Astrocyte of the spinal cord (primary cell): ENCODE data around the gene SP8.
A peak's percentile ranks its signal among the peaks of the same experiment; 100 is the strongest.

ENCODE experiments used
- DNase-seq: peaks from one replicate; pipeline ENCODE4 v3.0.0; 2011; ENCODE audit warnings: low read depth, low spot score
- H3K4me3 ChIP-seq: 2 replicates; pipeline ENCODE4 v1.5.1; 2011; ENCODE audit warnings: low read depth, mild to moderate bottlenecking, low read length, moderate library complexity
- in situ Hi-C: cut with HindIII; loops from 2 replicates; pipeline ENCODE4 v1.10.0; 2017; ENCODE audit warnings: low sequenced_read_pairs
- TF ChIP-seq, protein P1 (sequence below): IDR thresholded peaks from 2 replicates; pipeline ENCODE4 v1.5.1; 2012; ENCODE audit warnings: low read depth, mild to moderate bottlenecking, low read length, inconsistent platforms

SP8 gene

DNA sequence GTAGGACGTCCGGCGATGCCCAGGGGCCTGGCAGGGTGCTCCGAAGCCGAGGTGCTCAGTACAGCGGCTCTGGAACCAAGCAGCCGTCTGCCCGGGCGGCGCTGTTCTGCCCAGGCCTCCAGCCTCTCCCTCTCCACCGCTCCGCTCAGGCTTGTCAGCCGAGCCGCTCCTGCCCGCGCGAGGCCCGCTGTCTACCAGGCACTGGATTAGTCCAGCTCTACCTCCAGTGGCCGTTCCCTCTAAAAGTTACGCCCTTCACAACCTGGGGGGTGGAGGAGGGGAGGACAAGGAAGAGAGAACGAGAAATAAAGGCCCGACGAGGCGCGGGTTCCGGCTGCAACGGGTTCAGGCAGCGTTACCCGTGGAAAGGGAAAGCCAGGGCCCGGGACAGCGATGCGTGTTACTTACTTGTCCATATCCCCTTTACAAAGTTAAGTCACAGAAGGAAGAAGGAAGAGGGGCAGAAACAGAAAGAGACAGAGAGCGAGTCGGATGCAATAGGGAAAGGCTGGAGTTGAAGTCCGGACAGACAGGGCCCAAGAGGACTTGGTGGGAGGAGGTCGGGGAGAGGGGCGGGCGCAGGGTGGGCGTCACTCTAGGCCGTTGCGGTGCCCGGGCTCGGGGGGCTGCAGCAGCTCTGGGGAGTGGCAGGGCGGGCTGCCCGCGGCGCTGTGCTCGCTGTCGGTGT, 2.8 kb downstream of the SP8 start:
- TF ChIP-seq, protein P1, sequence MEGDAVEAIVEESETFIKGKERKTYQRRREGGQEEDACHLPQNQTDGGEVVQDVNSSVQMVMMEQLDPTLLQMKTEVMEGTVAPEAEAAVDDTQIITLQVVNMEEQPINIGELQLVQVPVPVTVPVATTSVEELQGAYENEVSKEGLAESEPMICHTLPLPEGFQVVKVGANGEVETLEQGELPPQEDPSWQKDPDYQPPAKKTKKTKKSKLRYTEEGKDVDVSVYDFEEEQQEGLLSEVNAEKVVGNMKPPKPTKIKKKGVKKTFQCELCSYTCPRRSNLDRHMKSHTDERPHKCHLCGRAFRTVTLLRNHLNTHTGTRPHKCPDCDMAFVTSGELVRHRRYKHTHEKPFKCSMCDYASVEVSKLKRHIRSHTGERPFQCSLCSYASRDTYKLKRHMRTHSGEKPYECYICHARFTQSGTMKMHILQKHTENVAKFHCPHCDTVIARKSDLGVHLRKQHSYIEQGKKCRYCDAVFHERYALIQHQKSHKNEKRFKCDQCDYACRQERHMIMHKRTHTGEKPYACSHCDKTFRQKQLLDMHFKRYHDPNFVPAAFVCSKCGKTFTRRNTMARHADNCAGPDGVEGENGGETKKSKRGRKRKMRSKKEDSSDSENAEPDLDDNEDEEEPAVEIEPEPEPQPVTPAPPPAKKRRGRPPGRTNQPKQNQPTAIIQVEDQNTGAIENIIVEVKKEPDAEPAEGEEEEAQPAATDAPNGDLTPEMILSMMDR: no peak
- H3K4me3 ChIP-seq: no peak overlapping the region
- in situ Hi-C loops: no loop called here
- no peak for DNase-seq

DNA sequence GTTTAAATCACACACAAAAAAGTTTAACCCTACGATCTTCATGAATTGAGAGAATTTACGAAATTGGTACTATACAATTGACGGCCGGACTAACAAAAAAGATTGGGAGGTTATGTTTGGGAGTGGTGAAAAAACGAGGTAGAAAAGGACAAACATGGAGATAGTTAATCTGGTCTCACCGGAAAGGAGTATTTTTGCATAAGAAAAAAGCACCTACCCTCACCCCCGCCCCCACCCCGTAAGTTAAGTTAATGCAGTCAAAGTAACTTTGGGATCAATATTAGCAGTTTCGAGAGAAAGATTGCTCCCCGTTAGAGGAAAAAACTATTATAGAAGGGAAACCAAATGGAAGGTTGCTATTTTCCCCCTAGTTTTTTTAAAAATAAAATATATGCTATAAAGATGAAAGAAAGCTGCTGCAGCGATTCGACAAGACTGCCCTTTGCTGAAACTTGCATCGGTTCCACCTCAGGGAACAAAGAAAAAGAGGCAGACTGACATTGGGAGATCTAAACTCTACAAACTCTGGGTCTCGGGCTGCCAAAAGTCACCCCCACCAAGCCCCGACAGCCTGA, 3.5 kb downstream of the SP8 start:
- DNase-seq: no peak
- H3K4me3 ChIP-seq: no peak overlapping the region
- TF ChIP-seq, protein P1: no peak
- in situ Hi-C loops: no loop called here

DNA sequence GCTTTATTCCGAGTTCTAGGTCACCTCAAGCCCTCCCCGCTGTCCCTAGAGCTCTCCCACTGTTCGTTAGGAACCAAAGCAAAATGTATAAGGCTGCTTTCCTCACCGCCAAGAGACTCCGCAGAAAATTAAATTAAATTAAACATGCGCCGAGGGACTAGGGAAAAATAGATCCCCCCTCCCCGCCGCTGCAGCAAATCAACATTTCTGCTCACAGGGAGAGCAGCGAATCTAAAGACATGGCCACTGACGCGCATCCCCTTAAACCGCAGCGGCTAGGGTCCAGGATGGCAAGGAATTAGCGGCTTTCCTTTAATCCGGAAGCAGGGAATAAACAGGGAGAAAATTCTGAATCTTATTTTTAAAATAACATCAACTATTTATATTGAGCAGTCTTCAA, 7.6 kb downstream of the SP8 start:
- H3K4me3 ChIP-seq: no peak overlapping the region
- TF ChIP-seq, protein P1: no peak
- in situ Hi-C loops: no loop called here
- DNase-seq: no peak

DNA sequence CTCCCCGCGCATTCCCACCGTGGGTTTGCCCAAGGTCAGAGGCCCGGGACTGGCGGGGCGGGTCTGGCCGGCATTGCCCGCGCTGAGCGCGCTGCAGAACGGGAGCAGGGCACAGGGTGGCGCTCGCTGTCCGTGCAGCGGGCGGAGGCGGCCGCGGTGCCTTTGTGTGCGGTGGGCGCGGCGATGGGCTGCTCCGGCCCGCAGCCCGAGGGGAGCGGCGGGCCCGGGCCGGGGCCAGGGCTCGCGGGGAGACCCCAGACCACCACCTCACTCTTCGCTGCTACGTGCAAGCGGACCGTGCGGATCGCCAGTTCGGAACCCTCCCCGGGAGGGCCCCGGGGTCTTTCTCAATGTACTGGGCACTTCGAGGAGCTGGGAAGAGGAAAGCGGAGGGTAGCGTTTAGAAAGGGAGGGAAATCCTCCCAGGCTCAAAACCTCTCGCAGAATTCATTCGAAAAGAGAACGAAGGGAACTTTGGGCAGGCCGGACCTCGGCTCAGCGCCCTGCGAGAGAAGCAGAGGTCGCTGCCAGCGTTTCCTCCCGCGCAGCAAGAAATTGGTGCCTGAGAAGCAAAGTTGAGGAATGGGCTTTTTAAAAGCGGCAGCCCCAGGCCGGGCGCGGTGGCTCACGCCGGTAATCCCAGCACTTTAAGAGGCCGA, 8.5 kb downstream of the SP8 start:
- H3K4me3 ChIP-seq: peak overlapping the region; percentile 26
- TF ChIP-seq, protein P1: peak; percentile 54
- DNase-seq: no peak
- in situ Hi-C loops: no loop called here

DNA sequence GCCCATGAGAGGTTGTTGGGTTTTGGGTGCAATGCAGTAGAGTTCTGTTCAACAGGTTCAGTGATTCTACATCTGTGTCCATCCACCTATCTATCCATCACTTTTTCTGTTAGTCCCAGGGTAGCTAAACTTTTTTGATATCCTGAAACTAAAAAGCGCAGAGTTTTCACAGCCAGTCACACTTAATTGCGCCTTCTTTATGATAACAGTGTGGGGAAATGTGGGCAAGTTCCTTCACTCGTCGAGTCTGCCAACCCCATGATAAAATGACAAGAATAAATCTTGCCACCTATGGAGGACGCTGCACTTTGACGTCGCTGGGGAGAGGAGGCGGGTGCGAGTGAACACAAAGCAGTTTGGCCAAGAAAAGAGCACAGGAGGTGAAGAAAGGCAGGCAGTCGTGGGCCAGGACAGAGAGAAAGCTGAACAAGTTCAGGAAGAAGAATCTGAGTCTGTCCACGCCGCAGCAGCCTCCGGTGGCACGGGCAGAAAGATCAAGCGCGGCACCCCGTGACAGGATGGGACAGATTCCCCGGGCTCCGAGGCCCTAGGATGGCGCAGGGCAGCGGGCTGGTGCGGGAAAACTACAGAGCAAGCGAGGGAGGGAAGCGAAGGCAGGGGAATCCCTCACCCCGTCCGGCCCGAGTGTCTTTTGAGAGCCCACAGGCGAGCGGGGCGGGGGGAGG, 9.2 kb downstream of the SP8 start:
- no peak overlapping the region for H3K4me3 ChIP-seq
- in situ Hi-C loops: no loop called here
- TF ChIP-seq, protein P1: no peak
- no peak for DNase-seq

DNA sequence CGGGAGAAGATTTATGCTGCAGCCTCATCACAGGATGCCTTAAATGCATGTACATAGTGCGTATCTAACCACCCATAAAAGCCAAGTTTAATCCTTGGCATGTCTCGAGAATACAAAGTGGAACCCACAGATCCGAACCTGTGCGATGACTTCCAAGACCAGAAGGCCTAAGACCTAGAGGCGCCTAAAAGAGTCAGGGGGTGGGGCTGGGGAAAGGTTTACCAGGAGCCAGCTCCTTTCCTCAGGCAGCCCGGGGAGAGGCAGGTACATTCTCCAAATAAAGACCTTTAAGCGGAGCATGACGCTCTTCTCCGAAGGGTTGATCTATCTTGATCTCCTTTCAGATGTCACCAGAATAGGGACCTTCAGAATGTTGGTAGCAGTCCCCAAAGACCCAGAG, 9.7 kb downstream of the SP8 start:
- in situ Hi-C loops: no loop called here
- no peak overlapping the region for H3K4me3 ChIP-seq
- DNase-seq: no peak
- TF ChIP-seq, protein P1: no peak
